GM03348 (cell line): ENCODE results near the gene DLST.

Experiments
- DNase-seq: peaks from one replicate; pipeline ENCODE4 v3.0.0; 2012; ENCODE audit warnings: low spot score

The DLST gene

GRCh38 chr14:74881431-74882102, at the start of gene DLST:
Gene DLST (plus strand): TSS chr14:74881916. CDS start chr14:74881954, 38 bp downstream.
- DNase-seq = peak; percentile 97

DNA sequence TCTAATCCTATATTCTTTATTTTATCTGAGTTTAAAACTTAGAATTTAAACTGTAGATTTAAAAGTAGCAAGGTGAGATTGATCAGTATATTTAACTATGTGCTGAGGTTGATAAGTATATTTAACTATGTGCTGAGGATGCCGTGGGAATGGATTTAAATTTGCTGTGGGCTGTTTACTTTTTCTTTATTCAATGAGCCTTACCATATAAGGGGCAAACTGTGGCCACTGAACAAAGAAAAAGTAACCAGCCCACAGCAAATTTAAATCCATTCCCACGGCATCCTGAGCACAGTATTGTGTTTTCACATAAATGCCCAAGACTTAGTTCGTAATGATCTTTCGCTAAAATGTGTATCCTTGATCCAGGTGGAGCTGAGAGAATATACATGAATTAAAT, 48.9 kb upstream of the DLST start:
- DNase-seq = no peak

- DNase-seq = no peak
Observed at GRCh38 chr14:74834692-74835392, 46.9 kb upstream of the DLST start.

DNA sequence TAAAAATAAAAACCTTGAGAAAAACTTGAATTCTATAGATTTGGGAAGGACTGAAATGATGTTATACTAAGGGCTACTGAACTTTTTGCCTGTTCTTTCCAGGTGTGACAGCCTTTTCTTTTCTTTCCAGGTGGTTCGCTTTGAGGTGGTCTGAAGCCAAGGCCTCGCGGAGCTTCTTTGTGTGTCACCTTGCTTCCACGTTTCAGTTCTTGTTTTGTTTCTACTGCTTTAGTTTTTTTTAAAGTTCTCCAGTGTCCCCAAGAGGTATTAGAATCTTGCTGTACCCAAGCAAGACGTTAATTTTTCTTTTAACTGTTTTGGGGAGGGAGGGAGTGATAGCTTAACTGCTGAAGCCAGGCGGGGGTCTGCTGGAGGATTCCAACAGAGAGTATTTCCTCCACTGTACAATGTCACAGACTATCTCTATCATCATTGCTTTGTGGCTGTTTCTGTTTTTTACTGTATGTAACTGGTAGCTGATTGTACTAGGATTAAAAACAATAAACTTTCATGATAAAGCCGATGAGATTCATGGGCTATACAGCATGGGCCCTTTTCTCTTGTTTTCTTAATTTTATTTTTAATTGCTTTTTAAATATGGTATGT, 46.0 kb upstream of the DLST start:
- no peak for DNase-seq

- DNase-seq = no peak
Observed at GRCh38 chr14:74836251-74836960, 45.3 kb upstream of the DLST start.

- DNase-seq = no peak
Observed at GRCh38 chr14:74838166-74838565, 43.5 kb upstream of the DLST start.

DNA sequence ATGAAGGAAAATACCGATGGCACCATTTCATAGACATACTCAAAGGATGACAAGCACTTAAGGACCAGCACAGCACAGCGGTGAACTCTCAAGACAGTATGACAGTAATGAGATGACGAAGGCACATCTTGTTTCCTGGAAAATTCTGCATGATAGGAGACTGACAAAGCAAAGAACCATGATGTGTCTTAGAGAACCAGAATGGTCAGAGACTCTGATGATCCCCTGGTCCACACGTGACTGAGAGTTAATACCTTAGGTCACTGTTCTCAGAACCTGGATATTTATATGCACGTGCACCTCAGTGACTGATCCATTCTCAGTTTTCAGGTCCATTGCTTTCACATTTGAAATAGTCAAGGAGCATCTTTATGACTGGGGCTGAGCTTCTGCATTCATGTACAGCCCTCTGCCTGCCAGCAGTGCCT, 41.1 kb upstream of the DLST start:
- no peak for DNase-seq

GRCh38 chr14:74841230-74842207, 40.2 kb upstream of the DLST start:
- no peak for DNase-seq

GRCh38 chr14:74843653-74844052, 38.1 kb upstream of the DLST start:
- DNase-seq = peak; percentile 78

DNA sequence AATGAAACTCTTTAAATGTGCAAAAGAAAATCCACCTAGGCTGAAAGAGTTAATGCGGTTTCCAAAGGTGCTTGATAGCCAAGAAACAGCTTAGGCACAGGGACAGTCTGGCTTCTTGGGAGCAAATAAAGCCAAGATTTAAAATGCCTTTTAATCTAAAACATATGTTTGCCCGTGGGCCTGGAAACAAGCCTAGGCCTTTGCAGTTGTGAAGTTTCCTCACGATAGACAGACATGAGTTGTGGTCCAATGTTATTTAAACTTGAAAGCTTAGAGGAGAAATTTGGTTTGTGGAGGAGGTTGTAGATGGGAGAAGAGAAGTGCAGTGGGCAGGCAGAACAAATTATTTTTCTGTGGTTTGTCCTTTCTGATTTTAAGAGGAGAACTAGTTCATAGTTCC, 35.5 kb upstream of the DLST start:
- DNase-seq = peak; percentile 43

DNA sequence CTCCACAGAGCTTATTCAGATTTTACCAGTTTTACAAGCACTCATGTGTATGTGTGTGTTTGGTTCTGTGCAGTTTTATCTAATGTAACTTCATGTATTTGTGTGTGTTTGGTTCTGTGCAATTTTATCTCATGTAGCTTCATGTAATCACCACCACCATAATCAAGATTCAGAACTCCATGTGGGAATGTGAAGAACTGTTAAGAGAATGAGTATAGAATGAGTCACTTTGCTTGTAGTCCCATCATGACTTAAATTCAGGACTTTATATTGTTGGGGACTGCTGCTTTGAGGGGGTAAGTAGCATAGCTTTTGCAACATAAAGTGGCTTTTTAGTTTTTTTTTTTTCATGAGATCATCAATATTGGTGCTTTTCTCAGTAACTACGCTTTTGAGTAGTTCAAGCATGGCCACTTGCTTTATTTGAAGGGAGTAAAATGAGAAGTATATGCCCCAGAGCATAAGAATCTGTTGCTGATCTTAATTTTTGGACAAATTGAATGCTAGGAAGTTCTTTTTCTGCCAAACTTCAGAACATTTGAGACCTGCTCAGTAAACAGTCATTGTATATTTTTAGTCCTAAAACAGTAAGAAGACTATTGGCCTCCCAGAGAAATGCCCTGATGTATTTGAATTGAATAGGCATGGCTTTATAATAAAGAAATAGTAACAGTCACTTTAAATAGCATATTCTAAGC, 34.6 kb upstream of the DLST start:
- DNase-seq = no peak

DNA sequence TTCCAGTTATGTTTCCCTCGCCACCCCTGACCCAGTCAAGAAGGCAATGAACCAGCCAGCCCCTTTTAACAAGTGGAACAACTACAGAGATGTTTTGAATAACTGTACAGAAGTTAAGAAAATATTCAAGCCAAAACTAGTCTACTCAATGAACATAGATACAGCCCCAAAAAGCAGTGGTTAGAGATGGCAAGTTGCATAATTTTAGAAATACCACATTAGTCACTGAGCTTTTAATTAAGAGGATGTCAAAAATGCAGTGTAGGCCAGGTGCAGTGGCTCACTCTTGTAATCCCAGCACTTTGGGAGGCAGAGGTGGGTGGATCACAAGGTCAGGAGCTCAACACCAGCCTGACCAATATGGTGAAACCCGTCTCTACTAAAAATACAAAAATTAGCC, 32.9 kb upstream of the DLST start:
- DNase-seq = no peak

DNA sequence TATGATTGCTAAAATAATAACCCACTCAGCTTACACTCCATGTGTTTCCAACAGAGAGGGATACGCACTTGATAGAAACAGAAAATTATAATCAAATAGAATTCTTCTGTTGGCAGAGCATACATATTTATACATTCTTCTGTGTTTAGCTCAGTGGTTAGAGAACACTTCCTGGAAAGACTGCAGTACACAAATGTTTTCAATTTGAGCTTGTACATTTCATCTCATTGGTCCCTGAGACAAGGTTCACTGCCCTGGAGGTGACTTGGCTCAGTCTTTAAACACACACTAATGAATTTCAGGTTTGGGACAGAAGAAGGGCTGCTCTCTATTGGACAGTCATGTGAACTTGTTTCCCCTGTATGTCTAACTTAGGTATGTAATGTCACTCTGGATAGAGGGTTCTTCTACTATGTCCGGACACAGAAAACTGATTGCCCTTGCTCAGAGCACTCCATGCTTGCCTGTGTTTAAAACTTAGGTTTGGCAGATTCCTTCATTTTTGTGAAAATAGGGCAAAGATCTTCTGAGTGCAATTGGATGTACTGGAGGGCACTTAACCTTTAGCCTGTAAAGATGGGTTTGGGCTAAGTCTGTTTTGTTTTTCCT, 28.7 kb upstream of the DLST start:
- DNase-seq = peak; percentile 77

GRCh38 chr14:74853581-74853980, 28.1 kb upstream of the DLST start:
- no peak for DNase-seq

DNA sequence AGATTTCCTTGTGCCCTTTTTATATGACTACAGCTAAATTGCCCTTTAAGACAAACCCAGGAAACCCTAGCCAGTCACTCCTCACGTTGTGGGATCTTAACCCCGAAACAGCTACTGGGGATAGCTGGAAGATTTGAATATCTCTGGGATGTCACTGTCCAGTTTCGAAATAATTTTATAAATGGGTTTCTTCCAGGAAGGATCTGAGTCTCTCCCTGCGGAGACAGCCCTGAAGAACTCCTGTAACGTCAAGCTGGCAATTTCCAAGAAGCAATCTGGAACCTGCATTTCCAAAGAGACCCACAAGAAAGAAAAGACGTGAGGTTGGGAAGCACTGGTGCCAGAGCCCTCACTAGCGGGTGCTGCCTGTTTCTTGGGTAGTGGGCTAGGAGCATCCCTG, 26.7 kb upstream of the DLST start:
- no peak for DNase-seq

- no peak for DNase-seq
Observed at GRCh38 chr14:74855945-74856344, 25.8 kb upstream of the DLST start.

DNA sequence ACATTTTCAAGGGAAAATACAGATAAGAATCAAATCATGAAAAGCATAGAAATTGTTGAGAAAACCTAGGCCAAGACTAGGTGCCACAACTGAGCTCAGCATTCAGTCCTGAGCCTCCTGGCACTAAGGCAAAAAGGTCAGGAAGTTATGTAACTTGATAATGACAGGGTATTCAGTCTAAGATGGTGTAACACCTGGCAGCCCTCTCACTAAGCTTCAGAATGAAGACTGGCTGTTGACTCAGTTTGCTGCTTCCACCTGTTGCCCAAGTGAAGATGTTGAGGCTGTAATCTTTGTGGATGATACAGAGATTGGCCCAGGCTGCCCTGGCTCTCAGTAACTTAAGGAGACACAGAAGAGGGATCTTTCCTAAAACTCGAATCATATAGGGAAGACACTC, 25.4 kb upstream of the DLST start:
- DNase-seq = no peak

GRCh38 chr14:74858022-74858421, 23.7 kb upstream of the DLST start:
- peak; percentile 50 for DNase-seq

- peak; percentile 31 for DNase-seq
Observed at GRCh38 chr14:74859757-74860552, 21.8 kb upstream of the DLST start.
